Activated CD8-positive, alpha-beta memory T cell treated with anti-CD3 and anti-CD28 coated beads, Interleukin-2, amount 50 U/mL, for 4 hours (primary cell): ENCODE measurements around the gene CNN1.

Source experiments
- DNase-seq: peaks from one replicate; pipeline ENCODE4 v3.0.0-alpha.2; 2020

Gene CNN1

GRCh38 chr19:11538232-11539036 lies at the start of gene CNN1:
TSS of gene CNN1 (plus strand) at chr19:11538851. CDS start at chr19:11538928, 77 bp downstream.
- DNase-seq, result no peak

DNA sequence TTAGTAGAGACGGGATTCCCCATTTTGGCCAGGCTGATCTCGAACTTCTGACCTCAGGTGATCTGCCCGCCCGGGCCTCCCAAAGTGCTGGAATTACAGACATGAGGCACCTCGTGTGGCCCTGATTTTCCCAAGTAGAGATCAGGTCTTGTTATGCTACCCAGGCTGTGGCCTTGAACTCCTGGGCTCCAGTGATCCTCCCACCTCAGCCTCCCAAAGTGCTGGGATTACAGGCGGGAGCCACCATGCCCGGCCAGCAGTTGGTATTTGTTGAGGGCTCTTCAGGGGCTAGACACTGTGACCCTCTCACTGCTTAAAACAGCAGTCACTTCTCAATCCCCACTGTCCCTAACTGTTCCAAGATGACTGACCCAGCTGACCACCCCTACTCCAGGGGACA lies 49.3 kb upstream of the CNN1 start:
- DNase-seq, result no peak

DNA sequence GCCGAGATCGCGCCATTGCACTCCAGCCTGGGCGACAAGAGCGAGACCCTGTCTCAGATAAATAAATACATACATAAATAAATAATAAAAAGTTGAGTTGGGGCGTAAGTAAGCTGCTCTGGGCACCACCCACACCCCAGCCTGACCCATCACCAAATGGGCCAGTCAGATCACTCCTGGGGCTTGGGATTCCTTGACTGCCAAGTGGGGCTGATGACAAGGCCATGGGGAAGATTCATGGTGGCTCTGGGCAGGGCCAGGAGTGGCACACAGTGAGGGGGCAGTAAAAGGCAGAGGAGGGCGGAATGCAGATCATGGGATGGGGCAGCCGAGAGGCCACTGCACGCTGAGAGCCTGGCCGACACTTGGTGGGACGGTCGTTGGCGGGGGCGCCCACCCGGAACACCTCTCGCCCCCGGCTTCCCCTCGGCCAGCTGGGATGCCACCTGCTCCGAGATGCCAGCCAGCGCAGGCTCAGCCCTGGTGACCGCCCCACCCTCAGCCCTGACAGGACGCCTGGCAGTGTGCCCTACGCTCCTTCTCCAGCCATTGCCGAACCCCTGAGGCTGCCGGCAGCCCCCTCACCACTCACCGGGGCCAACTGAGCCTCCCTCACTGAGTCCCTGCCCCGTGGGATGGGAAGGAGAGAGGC lies 43.9 kb upstream of the CNN1 start:
- DNase-seq, result no peak

DNA sequence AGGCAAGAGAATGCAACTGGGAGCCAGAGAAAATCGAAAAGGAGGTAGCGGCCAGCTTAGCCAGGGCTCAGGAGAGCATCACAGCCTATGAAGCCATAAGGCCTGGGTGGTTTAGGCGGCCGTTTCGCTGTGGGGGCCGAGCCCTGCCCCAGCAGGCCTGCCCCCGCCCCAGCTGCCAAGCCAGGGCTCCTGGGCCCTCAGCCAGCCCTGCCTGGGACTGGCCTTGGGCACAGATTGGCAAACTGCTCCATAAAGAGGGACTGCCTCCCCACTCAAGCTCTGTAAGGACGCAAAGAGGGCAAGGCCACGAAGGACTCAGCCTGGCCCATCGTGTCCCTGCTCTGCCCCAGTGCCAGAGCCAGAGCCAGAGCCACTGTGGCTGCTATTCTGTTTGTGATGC lies 43.2 kb upstream of the CNN1 start:
- DNase-seq, result no peak

DNA sequence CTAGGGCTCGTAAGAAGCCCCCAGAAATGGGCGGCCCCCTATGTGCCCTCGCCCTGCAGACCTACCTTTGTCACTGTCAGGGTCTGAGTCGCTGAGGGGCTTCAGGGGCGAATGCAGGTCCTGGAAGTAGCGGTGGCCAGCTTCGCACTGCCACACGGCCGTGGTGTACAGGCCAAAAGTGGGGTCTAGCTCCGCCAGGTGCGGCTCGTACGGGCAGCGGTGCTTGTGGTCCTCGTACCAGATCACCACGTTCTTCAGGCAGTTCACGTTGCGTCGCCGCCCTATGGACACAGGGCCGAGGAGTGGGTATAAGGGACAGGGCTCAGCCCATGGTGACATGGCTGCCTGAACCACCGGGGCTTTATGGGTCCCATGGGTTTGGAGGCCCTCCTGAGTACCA lies 42.8 kb upstream of the CNN1 start:
- DNase-seq, result no peak

GRCh38 chr19:11496391-11497163 lies 42.1 kb upstream of the CNN1 start:
- DNase-seq, result peak; percentile 67

DNA sequence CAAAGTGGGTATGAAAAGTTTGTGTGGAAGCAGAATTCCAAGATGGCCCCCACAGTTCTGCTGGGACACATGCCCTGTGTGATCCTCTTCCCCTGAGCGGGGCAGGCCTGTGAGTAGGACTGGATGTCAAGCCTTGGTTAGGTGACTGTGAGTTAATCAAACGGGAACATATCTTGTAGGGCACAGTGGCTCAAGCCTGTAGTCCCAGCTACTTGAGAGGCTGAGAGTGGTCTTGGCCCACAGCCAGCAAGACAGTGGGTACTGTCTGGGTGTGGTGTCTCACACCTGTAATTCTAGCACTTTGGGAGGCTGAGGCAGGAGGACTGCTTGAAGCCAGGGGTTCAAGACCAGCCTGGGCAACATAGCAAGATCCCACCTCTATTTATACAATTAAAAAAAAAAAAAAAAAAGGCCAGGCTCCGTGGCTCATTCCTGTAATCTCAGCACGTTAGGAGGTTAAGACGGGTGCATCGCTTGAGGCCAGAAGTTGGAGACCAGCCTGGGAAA lies 39.4 kb upstream of the CNN1 start:
- DNase-seq, result no peak

DNA sequence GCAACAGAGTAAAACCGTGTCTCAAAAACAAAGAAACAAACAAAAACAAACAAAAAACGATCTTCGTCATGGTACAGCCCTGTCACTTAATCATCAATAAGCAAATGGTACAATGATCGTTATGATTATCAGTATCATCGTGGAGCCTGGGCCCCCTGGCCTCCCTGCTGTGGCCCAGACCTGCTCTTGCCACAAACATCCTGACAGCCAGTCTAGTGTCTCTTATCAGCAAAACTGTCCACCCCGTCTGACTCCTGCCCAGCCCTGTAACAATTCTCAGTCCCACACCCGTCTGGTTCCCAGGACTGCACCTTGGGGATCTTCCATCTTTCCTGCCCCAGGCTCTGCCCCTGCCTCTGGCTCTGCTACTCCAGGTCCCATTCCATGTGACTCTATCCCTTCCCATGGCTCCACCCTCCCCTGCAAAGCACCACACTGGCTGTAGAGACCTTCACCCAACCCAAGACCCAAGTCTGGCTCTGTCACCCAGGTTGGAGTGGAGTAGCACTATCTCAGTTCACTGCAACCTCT lies 38.7 kb upstream of the CNN1 start:
- no peak for DNase-seq

DNA sequence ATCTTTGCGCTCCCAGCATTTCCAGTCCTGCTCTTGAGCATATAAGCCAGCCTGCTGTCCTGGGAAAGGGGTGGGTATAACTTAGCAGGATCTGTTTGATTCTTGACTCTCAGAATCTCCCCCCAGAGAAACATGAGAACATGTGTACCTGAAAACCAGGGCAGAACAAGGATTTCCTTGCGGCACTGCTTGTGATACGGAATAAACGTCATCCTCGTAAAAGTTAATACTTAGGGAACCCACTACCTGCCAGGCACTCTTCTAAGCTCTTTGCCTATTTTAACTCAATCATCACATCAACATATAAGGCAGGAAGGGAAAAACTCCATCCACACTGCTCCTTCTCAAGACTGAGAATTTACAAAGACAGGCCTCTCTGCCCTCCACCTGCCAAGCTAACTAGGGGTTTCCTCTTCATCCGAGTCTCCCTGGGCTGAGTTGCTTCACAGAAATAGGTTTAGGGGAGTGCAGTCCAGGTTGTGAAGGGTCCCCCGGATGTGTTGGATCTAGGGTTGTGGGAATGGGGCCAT lies 34.1 kb upstream of the CNN1 start:
- no peak for DNase-seq

GRCh38 chr19:11505032-11505503 lies 33.6 kb upstream of the CNN1 start:
- peak; percentile 97 for DNase-seq

DNA sequence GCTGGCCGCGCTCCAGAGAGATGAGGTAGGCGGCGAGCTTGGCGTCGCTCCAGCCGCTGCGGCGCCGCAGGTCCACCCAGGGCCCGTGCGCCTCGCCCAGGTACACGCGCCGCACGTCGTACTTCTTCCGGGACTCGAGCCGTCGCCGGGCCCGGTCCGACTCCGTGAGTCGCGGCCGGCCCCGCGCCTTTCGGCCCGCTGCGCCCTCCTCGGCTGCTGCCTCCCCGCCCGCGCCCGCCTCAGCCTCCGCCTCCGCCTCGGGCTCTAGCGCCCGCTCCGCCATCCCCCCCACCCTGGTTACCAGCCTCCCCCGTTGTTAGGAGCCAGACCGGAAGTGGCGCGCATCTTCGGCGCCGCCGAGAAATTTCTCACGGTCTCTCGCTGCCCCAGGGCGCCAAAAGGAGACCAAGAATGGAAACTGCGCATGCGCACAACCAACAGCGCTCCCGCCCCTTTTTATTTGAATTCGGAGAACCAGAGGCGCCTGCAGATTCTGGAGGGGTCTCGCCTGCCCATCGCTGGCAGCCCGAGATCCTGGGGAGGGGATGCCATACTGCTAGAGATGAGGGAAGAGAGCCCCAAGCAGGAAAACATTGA lies 33.0 kb upstream of the CNN1 start, which contains the start of gene ZNF653:
Gene ZNF653, minus strand, starts transcription at position 336 of the 597 bp plus-strand sequence. Its CDS starts 53 bp downstream, at position 283.
- peak; percentile 95 for DNase-seq

- DNase-seq, result no peak
These were observed 32.5 kb upstream of the CNN1 start for GRCh38 chr19:11506101-11506555.

DNA sequence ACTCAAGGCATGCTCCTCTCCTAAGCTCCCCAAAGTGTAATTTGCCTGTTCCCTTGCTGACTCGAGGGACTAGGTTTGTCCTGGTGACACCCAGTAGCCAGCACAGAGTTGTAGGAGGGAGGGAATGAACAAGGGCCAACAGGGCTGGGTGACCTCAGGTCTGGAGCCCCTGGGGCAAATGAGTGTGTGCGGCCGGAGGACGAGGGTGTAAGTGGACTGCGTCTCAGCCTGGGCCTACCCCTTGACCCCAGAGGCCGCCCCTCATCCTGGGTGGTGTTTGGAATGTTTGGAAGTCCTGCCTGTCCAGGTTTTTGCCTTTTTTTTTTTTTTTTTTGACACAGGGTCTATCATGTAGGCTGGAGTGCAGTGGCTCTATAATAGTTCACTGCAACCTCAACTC lies 31.7 kb upstream of the CNN1 start:
- DNase-seq, result no peak

DNA sequence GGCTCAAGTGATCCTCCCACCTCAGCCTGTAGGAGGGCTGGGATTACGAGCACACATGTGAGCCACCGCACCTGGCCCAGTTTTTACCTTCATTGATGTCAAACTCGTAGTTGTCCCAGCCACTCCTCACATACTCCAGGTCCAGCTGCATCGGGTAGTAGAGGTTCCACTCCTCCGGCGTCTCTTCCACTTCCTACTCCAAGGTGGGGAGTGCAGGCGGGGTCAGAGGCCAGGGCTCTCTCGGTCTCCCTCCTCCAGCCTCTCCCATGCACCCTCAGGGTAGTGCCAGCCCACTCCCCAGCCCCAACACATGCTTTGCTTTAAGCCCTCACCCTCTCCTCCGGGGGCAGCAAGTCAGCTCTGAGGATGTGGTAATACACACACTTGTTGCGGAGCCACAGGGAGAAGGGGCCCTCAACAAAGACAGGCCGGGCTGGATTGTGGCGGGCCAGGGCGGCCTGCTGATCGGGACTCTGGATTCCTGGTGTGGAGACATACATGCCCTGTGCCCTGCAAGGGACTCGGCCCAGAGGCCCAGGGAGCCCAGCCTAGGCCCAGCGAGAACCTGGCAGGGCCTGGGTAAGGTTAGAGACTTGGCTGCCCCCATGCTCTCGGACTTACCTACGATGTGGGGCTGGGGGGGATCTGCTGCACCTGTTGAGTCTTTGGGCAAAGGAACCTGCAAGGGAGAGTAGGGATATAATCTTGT lies 31.1 kb upstream of the CNN1 start:
- DNase-seq, result no peak

DNA sequence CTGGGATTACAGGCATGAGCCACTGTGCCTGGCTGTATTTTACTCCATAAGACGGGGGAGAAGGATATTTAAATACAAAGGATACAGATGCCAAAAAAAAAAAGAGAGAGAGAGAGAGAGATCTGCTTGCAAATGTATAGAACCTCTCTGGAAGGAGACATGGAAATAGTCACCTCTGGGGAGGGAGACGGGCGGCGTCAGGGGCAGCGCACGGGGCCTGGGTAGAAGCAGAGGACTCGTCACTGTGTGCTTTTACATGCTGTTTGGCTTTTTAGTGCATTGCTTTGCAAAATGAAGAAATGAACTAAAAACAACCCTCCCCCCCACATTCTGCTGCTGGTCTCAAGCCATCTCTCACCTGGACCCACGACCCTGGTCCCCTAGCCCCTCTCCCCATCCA lies 28.2 kb upstream of the CNN1 start:
- no peak for DNase-seq

- no peak for DNase-seq
These were observed 24.7 kb upstream of the CNN1 start for GRCh38 chr19:11513946-11514345.

DNA sequence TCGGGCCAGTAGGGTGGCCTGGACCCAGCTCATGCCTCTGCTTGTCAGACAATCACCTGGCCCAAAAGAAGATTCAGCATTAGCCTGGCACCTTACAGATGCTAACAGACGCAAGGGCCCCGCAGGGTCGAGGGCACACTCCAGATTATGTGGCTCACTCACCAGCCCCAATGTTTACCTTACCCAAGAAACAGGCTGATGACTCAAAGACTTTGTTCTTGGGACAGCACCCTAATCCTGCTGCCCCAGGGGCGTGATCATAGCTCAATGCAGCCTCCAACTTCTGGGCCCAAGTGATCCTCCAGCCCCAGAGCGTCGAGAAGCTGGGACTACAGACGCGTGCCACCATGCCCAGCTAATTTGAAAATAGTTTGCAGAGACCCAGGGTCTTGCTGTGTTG lies 19.5 kb upstream of the CNN1 start:
- no peak for DNase-seq

DNA sequence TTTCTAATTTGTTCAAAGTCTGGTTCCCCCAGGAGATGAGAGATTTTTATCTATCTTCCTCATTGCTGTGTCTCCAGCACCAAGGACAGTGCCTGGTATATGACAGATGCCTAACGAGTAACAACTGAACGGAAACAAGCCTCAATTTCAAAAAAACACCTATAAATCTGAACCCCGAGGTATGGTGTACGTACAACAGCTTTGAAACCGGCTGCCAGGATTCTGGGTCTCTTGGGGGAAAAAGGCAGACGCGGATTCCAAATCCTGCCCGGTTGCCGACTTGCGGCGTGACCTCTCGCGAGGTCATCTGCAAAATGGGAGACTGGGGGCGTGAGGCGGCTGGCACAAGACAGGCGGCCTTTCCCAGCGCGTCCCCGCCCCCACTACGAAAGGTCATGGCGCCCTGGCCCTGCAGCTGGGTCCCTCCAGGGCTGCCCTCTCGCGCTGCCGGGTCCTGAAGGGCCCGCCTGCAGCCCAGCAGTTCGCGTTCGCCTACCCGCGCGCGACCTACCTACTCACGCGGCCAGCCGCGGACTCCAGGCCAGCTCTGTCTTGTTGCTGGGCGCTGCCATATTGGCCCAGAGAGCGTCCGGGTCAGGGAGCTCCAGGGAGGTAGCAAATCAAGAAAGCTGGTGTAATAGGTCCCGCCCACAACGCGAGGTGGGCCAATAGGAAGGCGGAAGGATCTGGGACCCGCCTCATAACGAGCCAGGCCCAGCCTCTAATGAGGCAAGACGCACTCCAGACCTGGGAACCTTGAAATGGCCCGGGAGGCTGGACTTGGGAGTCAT lies 9.9 kb upstream of the CNN1 start, which contains the start of gene ECSIT:
Gene ECSIT, minus strand, starts transcription at position 584 of the 791 bp plus-strand sequence. CDS start 9,964 bp downstream, outside the sequence.
- peak; percentile 90 for DNase-seq

- DNase-seq, result no peak
These were observed 8.2 kb upstream of the CNN1 start for GRCh38 chr19:11530432-11530831.

DNA sequence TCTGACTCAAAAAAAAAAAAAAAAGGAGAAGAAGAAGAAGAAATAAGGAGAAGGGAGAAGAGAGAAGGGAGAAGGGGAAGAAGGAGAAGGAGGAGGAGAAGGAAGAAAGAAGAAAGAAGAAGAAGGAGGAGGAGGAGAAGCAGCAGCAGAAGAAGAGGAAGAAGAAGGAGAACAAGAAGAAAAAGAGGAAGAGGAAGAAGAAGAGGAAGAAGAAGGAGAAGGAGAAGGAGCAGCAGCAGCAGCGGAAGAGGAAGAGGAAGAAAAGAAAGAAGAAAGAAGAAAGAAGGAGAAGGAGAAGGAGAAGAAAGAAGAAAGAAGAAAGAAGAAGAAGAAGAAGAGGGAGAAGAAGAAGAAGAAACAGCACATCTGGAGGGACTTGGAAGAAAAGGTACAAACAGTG lies 4.1 kb upstream of the CNN1 start:
- DNase-seq, result no peak

- no peak for DNase-seq
These were observed 3.7 kb upstream of the CNN1 start for GRCh38 chr19:11534948-11535347.
